Fibroblast of skin of back (primary cell): Measurements from ENCODE around the gene PPP2R2D.
"Not testable (repeated sequence)": the region's sequence is repeated elsewhere in the genome, so short reads cannot be mapped to it uniquely, and the experiment has no call there.

Experiments
- DNase-seq: peaks from one replicate; pipeline ENCODE4 v3.0.0-alpha.2; 2013

Gene PPP2R2D

DNA sequence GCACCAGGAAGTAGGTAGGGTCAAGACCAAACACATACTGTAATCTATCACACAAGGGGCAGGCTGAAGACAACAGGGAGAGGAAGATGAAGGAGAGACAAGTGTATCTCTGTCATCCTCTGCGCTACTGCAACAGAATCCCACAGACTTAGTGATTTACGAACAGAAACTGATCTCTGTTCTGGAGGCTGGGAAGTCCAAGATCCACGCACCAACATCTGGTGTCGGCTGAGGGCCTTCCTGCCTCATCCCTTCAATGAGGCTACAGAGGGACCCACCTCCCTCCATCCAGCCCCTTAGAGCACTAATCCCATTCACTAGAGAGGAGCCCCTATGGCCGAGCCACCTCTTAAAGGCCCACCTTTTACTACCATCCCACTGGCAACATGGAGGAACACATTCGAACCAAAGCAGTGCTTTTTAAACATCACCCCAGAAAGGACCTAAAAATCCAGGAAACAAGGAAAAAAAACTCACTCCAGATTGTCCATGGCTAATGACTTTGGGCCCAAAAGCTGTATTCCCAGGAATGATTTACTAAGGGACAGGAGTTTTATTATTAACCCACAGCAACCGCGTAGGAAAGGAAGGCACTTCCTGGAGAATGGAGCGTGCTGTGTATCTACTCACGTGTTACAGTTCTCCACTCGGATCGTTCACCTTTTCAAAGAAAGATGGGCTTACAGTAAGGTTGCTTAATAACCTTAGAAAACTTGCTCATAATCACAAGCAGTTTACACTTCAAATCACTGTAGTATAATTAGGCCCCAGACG lies 76.7 kb downstream of the PPP2R2D start:
- DNase-seq = no peak

DNA sequence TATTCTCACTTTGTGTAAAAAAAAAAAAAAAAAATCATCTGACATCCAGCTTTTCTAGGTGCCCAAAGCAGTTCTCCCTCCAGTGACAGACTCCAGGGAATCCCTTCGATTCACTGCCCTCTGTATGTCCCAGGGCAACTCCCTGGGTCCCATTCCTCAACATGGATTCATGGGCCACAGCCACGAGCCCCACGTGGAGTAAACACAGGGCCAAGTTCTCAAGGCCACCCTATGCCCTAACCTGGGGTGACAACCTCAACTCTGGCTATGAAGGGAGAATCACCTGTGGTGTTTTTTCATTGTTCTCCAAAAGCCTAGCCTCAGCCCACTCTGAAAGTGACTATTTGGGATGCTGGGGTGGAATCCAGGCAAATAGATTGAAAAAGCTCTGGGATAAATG lies 77.6 kb downstream of the PPP2R2D start:
- no peak for DNase-seq

DNA sequence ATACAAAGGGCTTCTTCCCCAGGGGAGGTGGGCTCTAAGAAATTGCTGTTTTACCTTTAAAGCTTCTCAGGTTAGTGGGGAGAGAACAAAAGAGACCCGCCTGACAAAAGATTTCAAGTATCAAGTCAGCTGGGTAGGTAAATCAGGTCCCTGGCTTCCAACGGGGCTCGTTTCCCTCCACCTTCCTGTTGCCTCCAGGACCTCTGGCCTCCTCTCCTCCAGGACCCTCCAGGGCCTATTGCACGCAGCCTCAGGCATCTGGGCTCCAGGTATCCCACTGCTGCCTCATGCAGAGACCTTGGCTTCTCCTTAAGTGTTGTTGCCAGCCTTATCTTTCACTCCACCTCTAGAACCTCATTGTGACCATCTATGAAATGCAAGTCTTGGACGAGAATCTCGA lies 78.0 kb downstream of the PPP2R2D start:
- no peak for DNase-seq

DNA sequence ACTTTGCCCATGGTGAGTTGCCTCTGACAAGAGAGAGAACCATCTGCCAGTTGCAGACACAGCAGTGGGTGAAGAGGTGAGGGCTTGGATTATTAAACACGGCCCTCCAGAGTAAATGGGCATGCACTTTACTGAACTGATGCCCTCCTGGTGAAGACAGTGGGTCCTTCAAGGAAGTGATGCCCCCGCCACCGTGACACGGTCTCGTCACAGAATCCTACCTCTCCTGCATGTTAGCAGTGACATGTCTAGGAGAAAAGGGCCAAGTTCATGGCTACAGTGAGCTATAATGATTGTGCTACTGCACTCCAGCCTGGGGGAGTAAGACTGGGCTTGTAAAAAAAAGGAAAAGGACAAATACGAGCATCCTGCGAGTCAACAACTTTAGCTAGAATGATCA lies 78.5 kb downstream of the PPP2R2D start:
- no peak for DNase-seq

DNA sequence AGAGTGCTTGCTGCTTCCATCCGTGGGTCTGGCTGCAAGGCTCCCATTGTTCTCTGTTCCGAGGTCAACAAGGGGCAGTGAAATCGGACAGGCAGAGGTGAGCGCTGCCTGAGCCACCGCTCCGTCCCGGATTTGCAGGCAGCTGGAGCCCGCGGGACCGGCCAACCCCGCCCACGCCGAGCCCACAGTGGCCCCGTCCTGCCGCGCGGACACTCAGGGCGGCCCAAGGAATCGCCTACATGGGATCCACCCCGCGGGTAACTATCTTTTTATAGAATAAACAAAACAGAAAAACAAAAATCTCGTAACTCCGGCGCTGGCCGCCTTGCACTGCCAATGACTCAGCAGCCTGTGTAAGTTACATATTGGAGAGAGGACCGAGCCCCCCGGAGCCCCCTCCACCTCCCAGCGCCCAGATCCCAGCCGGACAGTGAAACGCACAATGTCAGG lies 79.0 kb downstream of the PPP2R2D start:
- peak; percentile 20 for DNase-seq

DNA sequence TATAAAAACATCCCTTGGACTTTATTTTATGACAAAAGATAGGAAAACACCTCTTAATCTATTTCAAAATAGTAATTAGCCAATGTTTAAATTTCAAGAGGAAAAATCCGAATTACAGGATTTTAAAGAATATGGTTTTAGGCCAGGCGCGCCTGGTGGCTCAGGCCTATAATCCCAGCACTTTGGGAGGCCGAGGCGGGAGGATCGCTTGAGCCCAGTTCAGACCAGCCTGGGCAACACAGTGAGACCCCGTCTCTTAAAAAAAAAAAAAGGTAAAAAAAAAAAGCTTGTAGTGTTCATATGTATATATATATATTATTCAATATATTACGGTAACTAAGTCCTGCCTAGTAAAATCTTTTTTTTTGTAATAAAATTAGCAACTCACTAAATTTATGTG lies 79.5 kb downstream of the PPP2R2D start:
- no peak for DNase-seq

DNA sequence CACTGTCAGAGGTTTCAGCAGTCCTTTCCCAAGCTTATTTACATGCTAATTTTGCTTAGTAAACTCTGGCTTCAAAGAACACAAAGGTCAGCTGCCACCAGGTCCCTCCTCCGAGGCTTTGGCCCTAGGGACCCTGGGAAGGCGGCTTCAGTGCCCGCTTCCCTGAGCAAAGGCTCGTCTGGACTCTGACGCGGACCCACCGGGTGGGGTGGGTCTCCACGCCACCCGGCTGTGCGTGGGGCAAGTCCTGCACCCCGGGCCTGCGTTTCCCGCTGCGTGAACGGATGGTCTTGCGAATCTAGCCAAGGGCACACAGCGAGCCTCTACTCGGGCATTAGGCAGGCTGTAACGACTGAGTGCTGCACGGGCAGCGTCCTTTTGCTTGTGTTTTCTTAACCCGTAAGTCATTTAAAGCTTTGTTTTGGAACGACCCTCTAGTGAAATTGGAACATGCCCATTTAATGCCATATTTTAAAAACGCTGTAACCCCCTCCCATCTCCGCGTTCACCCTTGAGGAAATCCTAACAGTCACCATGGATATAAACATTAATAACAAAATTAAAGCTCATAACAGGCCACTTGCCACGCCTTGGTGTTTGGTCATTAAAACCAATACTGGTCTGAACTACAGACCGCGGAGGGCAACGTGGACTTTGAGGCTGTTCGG lies 80.1 kb downstream of the PPP2R2D start:
- peak; percentile 20 for DNase-seq

DNA sequence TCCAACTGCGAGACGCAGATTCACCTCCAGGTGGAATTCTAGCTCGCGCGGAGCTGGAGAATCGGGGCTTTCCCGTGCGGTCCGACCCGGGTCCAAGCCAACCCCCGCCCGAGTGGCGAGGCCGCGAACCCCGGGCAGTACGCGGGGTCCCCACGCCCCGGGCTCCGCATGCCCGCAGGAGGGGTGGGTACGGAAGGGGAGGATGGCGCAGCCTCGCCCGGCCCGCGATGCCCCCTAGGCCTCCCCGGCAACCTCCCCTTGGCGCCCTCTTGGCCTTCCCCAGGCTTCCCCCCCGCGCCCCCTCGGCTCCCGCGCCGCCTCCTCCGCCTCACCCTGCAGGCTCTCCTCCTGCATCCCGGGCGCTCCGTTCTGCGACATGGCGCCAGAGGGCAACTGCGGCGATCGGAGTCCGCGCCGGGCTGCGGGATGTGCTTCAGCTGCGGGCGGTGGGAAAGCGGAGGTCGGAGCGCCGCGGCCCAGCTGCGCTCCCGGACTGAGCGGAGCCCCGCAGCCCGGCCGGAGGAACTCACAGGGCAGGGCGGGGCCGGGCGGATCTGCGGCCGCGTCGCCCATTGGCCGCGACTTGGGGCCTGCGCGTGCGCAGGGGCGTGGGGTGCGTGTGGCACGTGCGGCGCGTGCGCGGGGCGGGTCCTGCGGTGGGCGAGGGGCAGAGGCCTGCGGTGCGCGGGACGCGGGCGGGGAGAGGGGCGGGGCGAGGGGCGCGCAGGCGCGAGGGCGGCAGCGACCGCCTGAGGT lies 80.8 kb downstream of the PPP2R2D start, which contains the start of gene BNIP3:
Gene BNIP3, minus strand, starts transcription at position 495 of the 756 bp plus-strand sequence. Its CDS starts 117 bp downstream, at position 378.
- DNase-seq = peak; percentile 94

DNA sequence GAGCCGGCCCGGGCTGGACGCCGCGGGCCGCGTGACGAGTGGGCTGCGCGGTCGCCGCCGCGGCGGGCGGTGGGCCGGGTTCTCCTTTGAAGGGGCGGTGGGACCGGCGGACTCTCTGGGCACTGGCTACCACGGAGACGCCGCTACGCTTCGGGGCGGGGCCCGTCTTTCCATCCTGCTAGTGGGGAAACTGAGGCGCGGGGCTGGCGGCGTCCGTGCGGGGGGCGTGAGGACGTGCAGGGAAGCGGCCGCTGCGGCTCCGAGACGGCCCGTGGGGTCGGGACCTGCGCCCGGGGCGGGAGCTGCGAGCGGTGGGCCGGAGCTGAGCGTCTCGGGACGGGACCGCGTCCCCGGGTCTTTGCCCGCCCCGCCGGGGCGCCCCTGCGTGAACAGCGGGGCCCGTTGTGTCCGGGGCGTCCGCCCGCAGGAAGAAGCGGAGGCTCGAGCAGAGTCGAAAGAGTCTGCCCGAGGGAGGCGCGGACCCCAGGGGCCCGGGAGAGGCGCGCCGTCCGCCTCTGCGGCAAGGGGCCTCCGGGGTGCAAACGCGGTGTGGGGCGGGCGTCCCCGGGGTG lies 81.5 kb downstream of the PPP2R2D start:
- no peak for DNase-seq

DNA sequence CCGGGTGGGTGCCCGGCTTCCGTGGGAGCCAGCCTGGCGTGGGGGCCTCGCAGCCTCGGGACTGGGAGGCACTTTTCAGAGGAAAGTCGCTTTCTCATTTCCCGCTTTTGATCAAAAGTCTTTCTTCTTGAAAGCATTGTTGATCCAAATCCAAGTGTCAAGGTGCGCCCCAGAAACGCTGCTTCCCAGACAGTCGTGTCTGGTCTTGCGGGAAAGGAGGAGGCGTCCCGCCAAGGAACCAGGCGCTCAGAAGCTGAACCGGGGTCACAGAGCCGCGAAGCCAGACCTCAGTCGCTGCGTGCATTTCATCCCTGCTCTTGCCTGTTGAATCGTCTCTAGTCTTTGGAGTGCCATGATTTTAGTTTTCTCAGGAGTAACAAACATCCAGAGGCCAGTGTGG lies 82.0 kb downstream of the PPP2R2D start:
- no peak for DNase-seq

DNA sequence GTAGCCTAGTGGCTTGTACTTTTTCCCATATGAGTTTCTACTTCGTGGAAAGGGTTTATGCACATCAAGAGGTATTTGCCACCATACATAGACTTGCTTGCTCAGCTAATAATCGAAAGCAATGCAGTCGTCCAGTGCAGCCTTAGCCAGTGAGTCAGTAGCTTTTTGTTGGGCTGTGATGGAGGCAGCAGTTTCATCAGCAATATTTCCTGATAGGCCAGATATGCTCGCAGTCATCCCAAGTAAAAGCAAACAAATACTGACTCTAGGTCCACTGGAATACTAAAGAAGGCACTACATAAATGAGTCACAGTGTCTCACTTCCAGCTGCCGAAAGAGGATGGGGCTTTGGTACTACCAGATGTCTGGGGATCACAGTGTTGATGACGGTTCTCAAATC lies 83.0 kb downstream of the PPP2R2D start:
- peak; percentile 97 for DNase-seq

DNA sequence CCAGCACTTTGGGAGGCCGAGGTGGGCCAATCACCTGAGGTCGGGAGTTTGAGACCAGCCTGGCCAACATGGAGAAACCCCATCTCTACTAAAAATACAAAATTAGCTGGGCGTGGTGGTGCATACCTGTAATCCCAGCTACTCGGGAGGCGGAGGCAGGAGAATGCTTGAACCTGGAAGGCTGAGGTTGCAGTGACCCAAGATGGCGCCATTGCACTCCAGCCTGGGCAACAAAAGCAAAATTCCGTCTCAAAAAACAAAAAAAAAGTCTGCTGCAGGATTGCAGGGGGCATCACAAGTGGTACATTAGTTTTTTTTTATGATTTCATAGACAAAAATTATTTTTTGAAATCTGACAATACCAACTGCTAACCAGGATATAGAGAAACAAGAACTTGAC lies 86.0 kb downstream of the PPP2R2D start:
- DNase-seq = not testable (repeated sequence)

DNA sequence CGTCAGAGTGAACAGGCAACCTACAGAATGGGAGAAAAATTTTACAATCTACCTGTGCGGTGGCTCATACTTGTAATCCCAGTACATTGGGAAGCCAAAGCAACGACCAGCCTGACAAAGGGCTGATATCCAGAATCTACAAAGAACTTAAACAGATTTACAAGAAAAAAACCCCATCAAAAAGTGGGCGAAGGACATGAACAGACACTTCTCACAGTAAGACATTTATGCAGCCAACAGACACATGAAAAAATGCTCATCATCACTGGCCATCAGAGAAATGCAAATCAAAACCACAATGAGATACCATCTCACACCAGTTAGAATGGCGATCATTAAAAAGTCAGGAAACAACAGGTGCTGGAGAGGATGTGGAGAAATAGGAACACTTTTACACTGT lies 86.5 kb downstream of the PPP2R2D start:
- not testable (repeated sequence) for DNase-seq

DNA sequence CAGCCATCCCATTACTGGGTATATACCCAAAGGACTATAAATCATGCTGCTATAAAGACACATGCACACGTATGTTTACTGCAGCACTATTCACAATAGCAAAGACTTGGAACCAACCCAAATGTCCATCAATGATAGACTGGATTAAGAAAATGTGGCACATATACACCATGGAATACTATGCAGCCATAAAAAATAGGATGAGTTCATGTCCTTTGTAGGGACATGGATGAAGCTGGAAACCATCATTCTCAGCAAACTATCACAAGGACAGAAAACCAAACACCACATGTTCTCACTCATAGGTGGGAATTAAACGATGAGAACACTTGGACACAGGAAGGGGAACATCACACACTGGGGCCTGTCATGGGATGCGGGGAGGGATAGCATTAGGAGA lies 87.0 kb downstream of the PPP2R2D start:
- DNase-seq = not testable (repeated sequence)

DNA sequence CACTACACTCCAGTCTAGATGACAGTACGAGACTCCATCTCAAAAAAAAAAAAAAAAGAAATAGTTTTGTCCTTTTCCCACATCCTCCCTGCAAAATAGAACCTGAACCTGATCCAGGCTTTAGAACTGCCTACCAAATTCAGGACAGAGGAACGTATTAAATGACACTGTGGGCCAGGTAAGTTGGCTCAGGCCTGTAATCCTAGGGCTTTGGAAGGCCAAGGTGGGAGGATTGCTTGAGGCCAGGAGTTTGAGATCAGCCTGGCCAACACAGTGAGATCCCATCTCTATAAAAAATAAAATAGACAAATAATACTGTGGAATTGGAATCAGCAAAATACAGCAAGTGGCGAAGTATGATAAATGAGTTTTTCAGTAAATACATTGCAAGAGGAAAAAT lies 90.9 kb downstream of the PPP2R2D start:
- no peak for DNase-seq

DNA sequence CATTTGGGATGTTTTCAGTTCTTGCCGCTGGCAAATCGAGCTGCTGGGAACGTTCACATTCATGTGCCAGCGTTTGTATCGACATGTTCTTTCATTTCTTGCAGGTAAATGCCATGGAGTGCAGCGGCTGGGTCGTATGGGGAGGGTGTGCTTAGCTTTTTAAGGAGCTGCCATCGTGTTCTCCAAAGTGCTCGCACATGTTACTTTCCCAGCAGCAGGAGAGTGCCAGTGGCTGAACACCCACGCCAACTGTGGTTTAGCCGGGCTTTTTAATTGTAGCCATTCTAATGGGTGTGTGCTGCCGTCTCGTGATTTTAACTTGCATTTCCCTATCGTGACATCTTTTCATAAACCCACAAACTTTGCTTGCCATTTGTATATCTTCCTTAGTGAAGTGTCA lies 92.5 kb downstream of the PPP2R2D start:
- DNase-seq = no peak

DNA sequence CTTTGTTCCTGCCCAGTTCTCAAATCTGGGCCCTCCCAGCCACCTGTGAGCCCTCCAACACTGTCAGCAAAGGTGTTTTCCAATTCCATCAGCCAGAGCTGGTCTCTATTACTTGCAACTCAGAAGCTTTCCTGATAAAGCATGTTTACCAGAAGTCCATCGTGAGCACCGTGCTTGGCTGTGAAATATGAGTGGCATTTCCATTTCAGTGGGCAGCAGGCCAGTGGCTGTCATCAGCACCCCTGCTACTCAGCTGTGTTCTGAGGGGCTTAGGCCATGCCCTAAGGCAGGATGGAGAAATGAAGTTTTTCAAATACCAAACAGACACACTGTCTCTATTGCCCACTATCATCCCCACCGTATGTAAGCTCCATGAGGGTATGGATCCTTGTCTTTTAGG lies 93.6 kb downstream of the PPP2R2D start:
- DNase-seq = no peak

DNA sequence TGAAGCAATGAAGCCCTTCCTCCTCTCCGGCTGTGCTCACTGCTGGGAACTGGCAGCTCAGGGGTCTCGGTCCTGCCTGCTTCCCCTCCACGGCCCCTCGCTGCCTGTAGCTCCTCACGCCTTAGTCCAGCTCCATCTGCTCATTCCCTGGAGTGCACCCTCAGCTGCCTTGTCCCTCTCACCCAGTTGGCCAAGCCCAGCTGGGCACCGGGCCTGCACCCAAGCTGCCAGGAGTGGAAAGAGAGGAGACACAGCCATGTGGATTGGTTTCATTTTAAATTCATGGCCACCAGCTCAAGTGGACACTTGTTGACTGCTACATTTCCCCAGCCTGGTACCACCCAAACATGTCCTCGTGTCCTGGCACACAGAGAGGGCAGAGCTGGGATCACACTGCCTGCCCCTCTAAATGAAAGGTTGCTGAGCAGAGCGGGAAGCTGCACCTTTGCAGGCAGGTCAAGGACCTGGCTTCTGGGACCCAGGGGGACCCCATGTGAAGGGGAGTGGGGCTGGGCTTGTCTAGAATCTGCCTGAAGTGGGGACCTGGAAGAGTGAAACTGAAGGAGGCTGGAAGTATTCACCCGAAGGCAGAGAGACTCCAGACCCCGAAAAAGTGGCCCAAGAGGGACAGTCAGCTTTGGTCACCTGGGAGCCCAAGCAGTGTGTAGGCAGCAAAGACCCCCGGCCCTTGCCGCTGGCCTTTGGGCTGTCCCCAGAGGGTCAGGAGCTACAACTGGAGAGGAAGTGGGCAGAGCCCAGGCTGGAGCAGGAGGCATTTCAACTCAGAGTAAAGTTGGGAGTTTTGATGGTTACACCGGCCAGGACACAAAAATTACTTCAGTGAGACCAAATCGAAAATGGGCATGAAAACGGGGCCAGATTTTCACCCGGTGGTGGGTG lies 95.9 kb downstream of the PPP2R2D start:
- no peak for DNase-seq

DNA sequence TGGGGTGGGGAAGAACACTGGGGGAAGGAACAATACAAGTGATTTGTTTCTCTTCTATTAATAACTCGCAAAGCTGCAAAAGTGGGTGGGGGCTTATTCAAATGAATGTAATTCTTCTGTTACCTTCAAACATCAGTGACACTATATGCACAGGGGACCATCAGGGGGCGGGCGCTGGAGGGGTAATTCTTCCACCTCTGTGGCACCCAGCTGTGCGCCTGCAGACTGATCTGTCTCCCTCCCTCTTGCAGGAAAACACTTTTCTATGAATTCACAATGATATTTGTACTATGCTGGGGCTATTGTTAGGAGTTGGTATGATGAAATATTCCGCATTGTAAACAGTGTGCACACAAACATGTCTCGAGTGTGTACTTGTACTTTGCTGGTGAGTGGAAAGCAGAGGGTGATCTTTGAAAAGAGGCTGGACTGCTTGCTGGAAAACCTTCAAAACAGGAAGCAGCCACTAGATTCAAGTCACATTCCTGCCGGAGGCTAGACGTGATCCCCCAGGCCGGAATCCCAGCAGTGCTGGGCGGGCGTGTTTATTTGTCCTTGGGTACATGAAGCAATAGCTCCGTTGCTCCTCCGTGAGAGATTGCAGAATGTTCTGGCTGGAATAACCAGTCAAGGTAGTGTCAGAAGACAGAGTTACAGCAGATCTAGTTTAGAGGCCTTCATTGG lies 96.7 kb downstream of the PPP2R2D start:
- peak; percentile 61 for DNase-seq

DNA sequence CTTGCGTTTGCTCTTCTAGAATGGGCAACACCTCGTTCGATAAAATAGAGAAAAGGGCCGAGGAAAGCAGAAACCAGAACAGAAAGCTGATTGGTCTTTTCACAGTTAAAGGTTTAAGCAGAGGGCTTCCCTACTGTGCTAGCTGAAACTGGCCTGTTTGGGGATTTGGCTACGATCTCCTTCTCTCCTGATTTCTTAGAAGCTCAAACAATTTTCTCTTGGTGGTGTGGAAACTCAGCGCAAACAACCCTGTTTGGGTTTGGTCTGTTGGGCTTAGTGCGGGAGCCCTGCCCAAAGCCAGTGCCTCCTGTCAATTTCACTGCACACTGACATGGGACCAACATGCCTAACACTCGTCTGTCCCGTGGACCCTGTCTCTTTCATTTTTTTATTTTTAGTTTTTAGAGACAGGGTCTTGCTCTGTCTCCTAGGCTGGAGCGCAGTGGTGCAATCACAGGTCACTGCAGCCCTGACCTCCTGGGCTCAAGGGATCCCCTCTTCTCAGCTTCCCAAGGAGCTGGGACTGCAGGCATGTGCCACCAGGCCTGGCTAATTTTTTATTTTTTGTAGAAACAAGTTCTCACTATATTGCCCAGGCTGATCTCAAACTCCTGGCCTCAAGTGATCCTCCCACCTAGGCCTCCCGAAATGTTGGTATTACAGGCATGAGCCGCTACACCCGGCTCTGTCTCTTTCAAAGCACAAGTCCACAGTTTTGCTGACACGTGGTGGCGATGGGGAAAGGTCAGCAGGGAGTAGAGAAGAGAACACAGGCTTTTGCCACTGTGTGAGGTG lies 97.4 kb downstream of the PPP2R2D start:
- DNase-seq = no peak
